OCI-LY1 (cell line): ENCODE measurements around the gene BTNL2.

Experiments used
- EZH2 ChIP-seq: fragments of 200-600 bp; sonication (generic), shearing (Covaris generic); IDR thresholded peaks from 2 replicates; pipeline ENCODE4 v1.8.0; 2017; ENCODE audit warnings: borderline replicate concordance, mixed run types, mild to moderate bottlenecking, antibody characterized with exemption, low read length, moderate library complexity, mixed read lengths
- TF ChIP-seq, protein P1 (sequence below): fragments of 200-600 bp; sonication (generic), shearing (Covaris generic); IDR thresholded peaks from 2 replicates; pipeline ENCODE4 v1.5.1; 2017; ENCODE audit warnings: mild to moderate bottlenecking, antibody characterized with exemption, low read length, moderate library complexity, mixed read lengths

GRCh38 chr6:32367644-32368043 lies 39.3 kb downstream of the BTNL2 start:
- TF ChIP-seq, protein P1, sequence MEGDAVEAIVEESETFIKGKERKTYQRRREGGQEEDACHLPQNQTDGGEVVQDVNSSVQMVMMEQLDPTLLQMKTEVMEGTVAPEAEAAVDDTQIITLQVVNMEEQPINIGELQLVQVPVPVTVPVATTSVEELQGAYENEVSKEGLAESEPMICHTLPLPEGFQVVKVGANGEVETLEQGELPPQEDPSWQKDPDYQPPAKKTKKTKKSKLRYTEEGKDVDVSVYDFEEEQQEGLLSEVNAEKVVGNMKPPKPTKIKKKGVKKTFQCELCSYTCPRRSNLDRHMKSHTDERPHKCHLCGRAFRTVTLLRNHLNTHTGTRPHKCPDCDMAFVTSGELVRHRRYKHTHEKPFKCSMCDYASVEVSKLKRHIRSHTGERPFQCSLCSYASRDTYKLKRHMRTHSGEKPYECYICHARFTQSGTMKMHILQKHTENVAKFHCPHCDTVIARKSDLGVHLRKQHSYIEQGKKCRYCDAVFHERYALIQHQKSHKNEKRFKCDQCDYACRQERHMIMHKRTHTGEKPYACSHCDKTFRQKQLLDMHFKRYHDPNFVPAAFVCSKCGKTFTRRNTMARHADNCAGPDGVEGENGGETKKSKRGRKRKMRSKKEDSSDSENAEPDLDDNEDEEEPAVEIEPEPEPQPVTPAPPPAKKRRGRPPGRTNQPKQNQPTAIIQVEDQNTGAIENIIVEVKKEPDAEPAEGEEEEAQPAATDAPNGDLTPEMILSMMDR, result no peak
- TF ChIP-seq EZH2, result no peak
